Cardiac muscle cell (in vitro differentiated cells and primary cell): Measurements from ENCODE around the gene SLC25A22. TPM values are rescaled to one million over a fixed set of nuclear protein-coding genes. Genes with fewer than 3 reads are reported as not detected.

ENCODE experiments used
- DNase-seq, 2 donors: peaks; one replicate each; pipeline versions ENCODE4 v3.0.0 to v3.0.0-alpha.2; 2010 to 2017; ENCODE audit warnings: low read depth in 1 of 2, low spot score in 1 of 2
- H3K27ac ChIP-seq: fragments of 200-600 bp; sonication (generic); 2 replicates; pipeline ENCODE4 v1.5.1; 2016
- H3K27me3 ChIP-seq: fragments of 200-600 bp; sonication (generic); 2 replicates; pipeline ENCODE4 v1.6.0; 2016; ENCODE audit warnings: control low read depth
- H3K36me3 ChIP-seq: fragments of 200-600 bp; sonication (generic); 2 replicates; pipeline ENCODE4 v1.5.1; 2016; ENCODE audit warnings: control low read depth
- H3K4me1 ChIP-seq: fragments of 200-600 bp; sonication (generic); 2 replicates; pipeline ENCODE4 v1.8.1; 2017; ENCODE audit warnings: low read depth, mild to moderate bottlenecking, mixed run types
- H3K4me3 ChIP-seq: fragments of 200-600 bp; sonication (generic); 2 replicates; pipeline ENCODE4 v1.5.1; 2016; ENCODE audit warnings: mild to moderate bottlenecking
- H3K9me3 ChIP-seq: fragments of 200-600 bp; sonication (generic); 2 replicates; pipeline ENCODE4 v1.5.1; 2017; ENCODE audit warnings: low read depth, mild to moderate bottlenecking, control low read depth
- CTCF ChIP-seq: IDR thresholded peaks from 2 replicates; pipeline ENCODE4 v1.5.1; 2012; ENCODE audit warnings: low read depth, mild to moderate bottlenecking, low read length
- polyA plus RNA-seq: library from polyadenylated mRNA; unstranded; fragments of >200 nt; fragmentation: Nextera tagmentation; extraction: Ambion mirVana; gene quantifications from 2 replicates; pipeline ENCODE4 v1.2.1, GENCODE V29; 2016
- total RNA-seq: library from RNA; depleted of rRNA; stranded (reverse); fragments of >200 nt; gene quantifications from 2 replicates; pipeline ENCODE4 v1.2.3, GENCODE V29; 2016

SLC25A22 gene
- total and polyA plus RNA-seq, 2 experiments from 2014 or later: 17.6 to 21.2 TPM

- no peak for TF ChIP-seq CTCF
- peak overlapping the region; percentile 99 for H3K27ac ChIP-seq
- peaks cover 5% of the 10 kb centered on the region for H3K36me3 ChIP-seq
- no peaks in the 10 kb centered on the region for H3K27me3 ChIP-seq
- H3K4me1 ChIP-seq: peaks cover 8% of the 10 kb centered on the region
- no peak for DNase-seq
- H3K4me3 ChIP-seq: peak overlapping the region; percentile 97
- H3K9me3 ChIP-seq: no peaks in the 10 kb centered on the region
Observed at GRCh38 chr11:776263-776560, 21.9 kb downstream of the SLC25A22 start.

GRCh38 chr11:774873-775592 lies 23.0 kb downstream of the SLC25A22 start:
- H3K4me3 ChIP-seq: no peak overlapping the region
- H3K9me3 ChIP-seq: no peaks in the 10 kb centered on the region
- DNase-seq: peak in 1 of 2 donors; percentile 34
- H3K4me1 ChIP-seq: peaks cover 8% of the 10 kb centered on the region
- H3K27ac ChIP-seq: no peak overlapping the region
- no peak for TF ChIP-seq CTCF
- H3K27me3 ChIP-seq: no peaks in the 10 kb centered on the region
- H3K36me3 ChIP-seq: peaks cover 13% of the 10 kb centered on the region

GRCh38 chr11:773830-774229 lies 24.3 kb downstream of the SLC25A22 start:
- H3K27me3 ChIP-seq: no peaks in the 10 kb centered on the region
- H3K4me3 ChIP-seq: no peak overlapping the region
- peaks cover 16% of the 10 kb centered on the region for H3K36me3 ChIP-seq
- no peak overlapping the region for H3K27ac ChIP-seq
- no peak for TF ChIP-seq CTCF
- H3K9me3 ChIP-seq: no peaks in the 10 kb centered on the region
- peaks cover 8% of the 10 kb centered on the region for H3K4me1 ChIP-seq
- DNase-seq: no peak

- H3K4me1 ChIP-seq: peaks cover 8% of the 10 kb centered on the region
- H3K27ac ChIP-seq: no peak overlapping the region
- peaks cover 16% of the 10 kb centered on the region for H3K36me3 ChIP-seq
- H3K4me3 ChIP-seq: no peak overlapping the region
- H3K27me3 ChIP-seq: no peaks in the 10 kb centered on the region
- DNase-seq: no peak
- no peaks in the 10 kb centered on the region for H3K9me3 ChIP-seq
- TF ChIP-seq CTCF: no peak
Observed at GRCh38 chr11:773425-773824, 24.7 kb downstream of the SLC25A22 start.

- DNase-seq: no peak
- peaks cover 16% of the 10 kb centered on the region for H3K36me3 ChIP-seq
- no peak overlapping the region for H3K4me3 ChIP-seq
- H3K27me3 ChIP-seq: no peaks in the 10 kb centered on the region
- no peaks in the 10 kb centered on the region for H3K9me3 ChIP-seq
- H3K27ac ChIP-seq: no peak overlapping the region
- TF ChIP-seq CTCF: no peak
- peaks cover 5% of the 10 kb centered on the region for H3K4me1 ChIP-seq
Observed at GRCh38 chr11:772429-773390, 25.4 kb downstream of the SLC25A22 start.
